HCT116 (cell line): Measurements from ENCODE around the gene DIPK2B. TPM values are rescaled to one million over a fixed set of nuclear protein-coding genes. Genes with fewer than 3 reads are reported as not detected.
A peak's percentile ranks its signal among the peaks of the same experiment; 100 is the strongest.

Source experiments
- ATAC-seq: fragments of 200-7000 bp; cut with Tn5 transposase; 2 replicates; pipeline ENCODE4 v1.9.1; 2020; ENCODE audit warnings: mild to moderate bottlenecking, moderate library complexity
- Bru-seq: library from RNA; stranded (reverse); fragments of 400-500 nt; gene quantifications from one replicate; lab custom pipeline; 2021; lab: Mats Ljungman, UMichigan
- BruChase-seq, 2 experiments: library from RNA; stranded (reverse); fragments of 400-500 nt; gene quantifications; one replicate each; lab custom pipeline; 2021; lab: Mats Ljungman, UMichigan
- BruUV-seq: library from RNA; stranded (reverse); fragments of 400-500 nt; replicated peaks from 2 replicates; lab custom pipeline; 2021; lab: Mats Ljungman, UMichigan
- CTCF ChIA-PET: fragments of 300-600 bp; sonication (Branson Sonifier 250); formaldehyde crosslinking; loops from one replicate; lab custom pipeline; 2021; ENCODE audit warnings: antibody characterized with exemption; lab: Charles Lee
- POLR2A ChIA-PET: fragments of 300-600, 350-600 bp; sonication (Branson Sonifier 250); formaldehyde crosslinking; loops from one replicate; lab custom pipeline; 2021; ENCODE audit warnings: antibody characterized with exemption; lab: Charles Lee
- RAD21 ChIA-PET, 2 experiments: fragments of 300-600 bp; sonication (Branson Sonifier 250); formaldehyde crosslinking; loops; one replicate each; lab custom pipeline; 2023; ENCODE audit warnings: low total read pairs in 2 of 2; ENCODE audit not compliant: uncharacterized antibody in 2 of 2, unreplicated experiment in 2 of 2, low non-redundant PET in 1 of 2; lab: Charles Lee
- DNase-seq: peaks from one replicate; pipeline ENCODE4 v3.0.0-alpha.2; 2010; ENCODE audit warnings: low read depth, low spot score
- H2AFZ ChIP-seq: fragments of 200-600 bp; shearing (Covaris generic), sonication (generic); 2 replicates; pipeline ENCODE4 v1.6.1; 2017; ENCODE audit warnings: low read depth, mixed run types, mixed read lengths, antibody characterized with exemption, low read length; ENCODE audit not compliant: poor library complexity, severe bottlenecking
- H3K27ac ChIP-seq: 2 replicates; pipeline ENCODE4 v1.5.1; 2012; ENCODE audit warnings: low read depth, low read length
- H3K27me3 ChIP-seq: fragments of 200-600 bp; sonication (generic); 2 replicates; pipeline ENCODE4 v1.6.1; 2016; ENCODE audit warnings: mixed run types, low read length, mixed read lengths; ENCODE audit not compliant: insufficient read depth
- H3K36me3 ChIP-seq, 2 experiments: fragments of 200-500 bp in 1 of 2; fragments of 200-600 bp in 1 of 2; sonication (Bioruptor generic) in 1 of 2; sonication (generic) in 1 of 2; 2 replicates each; pipeline versions ENCODE4 v1.5.1 to v1.6.1; 2014 to 2016; ENCODE audit warnings: low read length in 2 of 2, inconsistent platforms in 1 of 2, mixed read lengths in 1 of 2, mixed run types in 1 of 2; ENCODE audit not compliant: insufficient read depth in 2 of 2, control insufficient read depth in 1 of 2
- H3K4me1 ChIP-seq, 2 experiments: fragments of 200-600 bp in 1 of 2; sonication (generic) in 1 of 2; 2 replicates each; pipeline versions ENCODE4 v1.5.1 to v1.6.1; 2012 to 2017; ENCODE audit warnings: low read length in 2 of 2, inconsistent platforms in 1 of 2, mild to moderate bottlenecking in 1 of 2, mixed read lengths in 1 of 2, mixed run types in 1 of 2, moderate library complexity in 1 of 2; ENCODE audit not compliant: insufficient read depth in 2 of 2, control insufficient read depth in 1 of 2
- H3K4me2 ChIP-seq: fragments of 200-600 bp; sonication (generic); 2 replicates; pipeline ENCODE4 v1.6.1; 2017; ENCODE audit warnings: mixed run types, low read length, mixed read lengths
- H3K4me3 ChIP-seq, 2 experiments: fragments of 200-600 bp in 1 of 2; sonication (generic) in 1 of 2; replicated peaks in 1 of 2; 2 replicates each; pipeline ENCODE4 v1.5.1; 2011 to 2016; ENCODE audit warnings: low read length in 2 of 2, control low read depth in 1 of 2, low read depth in 1 of 2, mild to moderate bottlenecking in 1 of 2, mixed read lengths in 1 of 2, mixed run types in 1 of 2
- H3K79me2 ChIP-seq: fragments of 200-600 bp; sonication (generic); 2 replicates; pipeline ENCODE4 v1.6.1; 2017; ENCODE audit warnings: mild to moderate bottlenecking, mixed run types, low read length, moderate library complexity, mixed read lengths; ENCODE audit not compliant: insufficient read depth
- H3K9ac ChIP-seq: fragments of 200-600 bp; sonication (generic); 2 replicates; pipeline ENCODE4 v1.6.1; 2016; ENCODE audit warnings: low read length, mixed read lengths
- H3K9me2 ChIP-seq: fragments of 200-600 bp; sonication (generic), shearing (Covaris generic); 2 replicates; pipeline ENCODE4 v1.6.1; 2017; ENCODE audit warnings: mixed run types, mild to moderate bottlenecking, moderate library complexity; ENCODE audit not compliant: insufficient read depth
- H3K9me3 ChIP-seq, 2 experiments: fragments of 200-500 bp in 1 of 2; fragments of 200-600 bp in 1 of 2; sonication (Bioruptor generic) in 1 of 2; sonication (generic) in 1 of 2; 2 replicates each; pipeline ENCODE4 v1.6.1; 2014 to 2017; ENCODE audit warnings: low read length in 2 of 2, mixed read lengths in 2 of 2, inconsistent platforms in 1 of 2, low read depth in 1 of 2, mild to moderate bottlenecking in 1 of 2, mixed run types in 1 of 2, moderate library complexity in 1 of 2; ENCODE audit not compliant: control insufficient read depth in 1 of 2, insufficient read depth in 1 of 2
- H4K20me1 ChIP-seq: fragments of 200-600 bp; sonication (generic), shearing (Covaris generic); 2 replicates; pipeline ENCODE4 v1.6.1; 2017; ENCODE audit warnings: mixed run types, mild to moderate bottlenecking, moderate library complexity; ENCODE audit not compliant: insufficient read depth
- ATF3 ChIP-seq: IDR thresholded peaks from 2 replicates; pipeline ENCODE4 v1.6.1; 2012
- CBX3 ChIP-seq: IDR thresholded peaks from 2 replicates; pipeline ENCODE4 v1.6.1; 2012; ENCODE audit warnings: low read depth
- CTCF ChIP-seq, 3 experiments: fragments of 200-600 bp in 1 of 3; sonication (generic) in 1 of 3; IDR thresholded peaks in 2 of 3; conservative IDR thresholded peaks in 1 of 3; 2 replicates each; pipeline ENCODE4 v1.5.1; 2012 to 2017; ENCODE audit warnings: low read depth in 2 of 3, low read length in 2 of 3, antibody characterized with exemption in 1 of 3, borderline replicate concordance in 1 of 3, control low read depth in 1 of 3, mild to moderate bottlenecking in 1 of 3, mixed read lengths in 1 of 3, mixed run types in 1 of 3, moderate library complexity in 1 of 3; ENCODE audit not compliant: insufficient read depth in 1 of 3
- EGR1 ChIP-seq: IDR thresholded peaks from 2 replicates; pipeline ENCODE4 v1.6.1; 2012; ENCODE audit warnings: low read depth
- ELF1 ChIP-seq: IDR thresholded peaks from 2 replicates; pipeline ENCODE4 v1.6.1; 2012; ENCODE audit warnings: low read depth, borderline replicate concordance
- EZH2 ChIP-seq: fragments of 200-600 bp; sonication (generic); IDR thresholded peaks from 2 replicates; pipeline ENCODE4 v1.6.1; 2017; ENCODE audit warnings: antibody characterized with exemption, mixed run types
- EZH2phosphoT487 ChIP-seq: fragments of 200-600 bp; IDR thresholded peaks from 2 replicates; pipeline ENCODE4 v1.6.1; 2018; ENCODE audit warnings: antibody characterized with exemption, borderline replicate concordance
- FOSL1 ChIP-seq: IDR thresholded peaks from 2 replicates; pipeline ENCODE4 v1.6.1; 2012; ENCODE audit warnings: low read depth
- JUND ChIP-seq: IDR thresholded peaks from 2 replicates; pipeline ENCODE4 v1.6.1; 2012
- POLR2A ChIP-seq: IDR thresholded peaks from 2 replicates; pipeline ENCODE4 v1.7.0; 2011; ENCODE audit warnings: borderline replicate concordance; ENCODE audit not compliant: insufficient read depth, insufficient read length; ENCODE audit errors: extremely low read depth
- POLR2AphosphoS5 ChIP-seq: IDR thresholded peaks from 2 replicates; pipeline ENCODE4 v1.6.1; 2011; ENCODE audit warnings: mild to moderate bottlenecking, low read depth, low read length, moderate library complexity
- REST ChIP-seq: IDR thresholded peaks from 2 replicates; pipeline ENCODE4 v1.6.1; 2012; ENCODE audit warnings: low read depth
- YY1 ChIP-seq: IDR thresholded peaks from 2 replicates; pipeline ENCODE4 v1.6.1; 2011; ENCODE audit warnings: low read length, low read depth, moderate library complexity, mild to moderate bottlenecking; ENCODE audit not compliant: insufficient replicate concordance; ENCODE audit errors: extremely low read depth
- intact Hi-C: fragments of 100-400 bp; cut with micrococcal nuclease; formaldehyde crosslinking; loops from 2 replicates; pipeline ENCODE4 v1.10.0; 2022
- long read RNA-seq: library from polyadenylated mRNA; unstranded; transcript quantifications from one replicate; pipeline ENCODE4 v2.0.0, GENCODE V29; 2021; ENCODE audit not compliant: unreplicated experiment
- polyA plus RNA-seq: library from polyadenylated mRNA; unstranded; fragments of >200 nt; gene quantifications from 2 replicates; pipeline ENCODE4 v1.2.1, GENCODE V29; 2012; ENCODE audit warnings: missing spikeins
- total RNA-seq: library from RNA; stranded (reverse); gene quantifications from one replicate; pipeline ENCODE4 v1.2.1, GENCODE V29; 2021; ENCODE audit not compliant: unreplicated experiment
- TF ChIP-seq, protein P1 (sequence below): IDR thresholded peaks from 2 replicates; pipeline ENCODE4 v1.6.1; 2012

The DIPK2B gene, protein sequence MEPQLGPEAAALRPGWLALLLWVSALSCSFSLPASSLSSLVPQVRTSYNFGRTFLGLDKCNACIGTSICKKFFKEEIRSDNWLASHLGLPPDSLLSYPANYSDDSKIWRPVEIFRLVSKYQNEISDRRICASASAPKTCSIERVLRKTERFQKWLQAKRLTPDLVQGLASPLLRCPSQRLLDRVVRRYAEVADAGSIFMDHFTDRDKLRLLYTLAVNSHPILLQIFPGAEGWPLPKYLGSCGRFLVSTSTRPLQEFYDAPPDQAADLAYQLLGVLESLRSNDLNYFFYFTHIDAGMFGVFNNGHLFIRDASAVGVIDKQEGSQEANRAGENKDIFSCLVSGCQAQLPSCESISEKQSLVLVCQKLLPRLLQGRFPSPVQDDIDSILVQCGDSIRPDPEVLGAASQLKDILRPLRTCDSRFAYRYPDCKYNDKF
- total RNA-seq (not detected), Bru-seq, nascent RNA (percentile 8 among the genes with signal in this experiment), BruChase-seq, experiment 1, labeled RNA remaining after a 6-hour chase (not detected), BruChase-seq, experiment 2, labeled RNA remaining after a 2-hour chase (not detected)
- polyA plus RNA-seq, result not detected in 2 replicates
- long read RNA-seq, result 0 reads

GRCh38 chrX:45200741-45201234 is at the start of gene DIPK2B:
TSS of gene DIPK2B (minus strand) at chrX:45200876. CDS start at chrX:45200826, 50 bp downstream.
- no peaks in the 10 kb centered on the region for H3K36me3 ChIP-seq
- H2AFZ ChIP-seq, result no peak within 1 kb of the TSS
- H3K4me3 ChIP-seq, result no peak within 1 kb of the TSS
- no peak within 1 kb of the TSS for H3K4me2 ChIP-seq
- TF ChIP-seq CBX3 (no peak), YY1 (no peak), EZH2 (no peak), EZH2phosphoT487 (no peak), EGR1 (no peak), ELF1 (no peak), REST (no peak), POLR2AphosphoS5 (no peak), CTCF (IDR thresholded peaks at IDR 0.05 in 2 of 3, conservative IDR thresholded peaks at IDR 0.05 in 1 of 3; ENCODE audit: borderline replicate concordance in 1 of 3, insufficient read depth in 1 of 3, low read depth in 2 of 3, low read length in 2 of 3) (no peak), JUND (no peak), FOSL1 (no peak), ATF3 (no peak), POLR2A (no peak)
- TF ChIP-seq, protein P1, sequence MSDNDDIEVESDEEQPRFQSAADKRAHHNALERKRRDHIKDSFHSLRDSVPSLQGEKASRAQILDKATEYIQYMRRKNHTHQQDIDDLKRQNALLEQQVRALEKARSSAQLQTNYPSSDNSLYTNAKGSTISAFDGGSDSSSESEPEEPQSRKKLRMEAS, result no peak
- no peaks in the 10 kb centered on the region for H3K9me2 ChIP-seq
- H3K27me3 ChIP-seq, result no peaks in the 10 kb centered on the region
- ChIA-PET POLR2A (no interaction called here), RAD21 (no interaction called here), CTCF (no interaction called here)
- no peak within 1 kb of the TSS for H3K9ac ChIP-seq
- DNase-seq (no peak), ATAC-seq (no peak)
- no peaks in the 10 kb centered on the region for H3K79me2 ChIP-seq
- no TSS peak for BruUV-seq
- H3K9me3 ChIP-seq, result no peaks in the 10 kb centered on the region
- H3K4me1 ChIP-seq, result no peaks in the 10 kb centered on the region
- no peak within 1 kb of the TSS for H3K27ac ChIP-seq
- H4K20me1 ChIP-seq, result no peaks in the 10 kb centered on the region
- intact Hi-C loops, result no loop called here
